ENCODE data around the gene ZNF224. TPM values are rescaled to one million over a fixed set of nuclear protein-coding genes. Genes with fewer than 3 reads are reported as not detected.

ZNF224 gene
- 10 to 100 TPM; 13.4 to 14.6 TPM for total RNA-seq

DNA sequence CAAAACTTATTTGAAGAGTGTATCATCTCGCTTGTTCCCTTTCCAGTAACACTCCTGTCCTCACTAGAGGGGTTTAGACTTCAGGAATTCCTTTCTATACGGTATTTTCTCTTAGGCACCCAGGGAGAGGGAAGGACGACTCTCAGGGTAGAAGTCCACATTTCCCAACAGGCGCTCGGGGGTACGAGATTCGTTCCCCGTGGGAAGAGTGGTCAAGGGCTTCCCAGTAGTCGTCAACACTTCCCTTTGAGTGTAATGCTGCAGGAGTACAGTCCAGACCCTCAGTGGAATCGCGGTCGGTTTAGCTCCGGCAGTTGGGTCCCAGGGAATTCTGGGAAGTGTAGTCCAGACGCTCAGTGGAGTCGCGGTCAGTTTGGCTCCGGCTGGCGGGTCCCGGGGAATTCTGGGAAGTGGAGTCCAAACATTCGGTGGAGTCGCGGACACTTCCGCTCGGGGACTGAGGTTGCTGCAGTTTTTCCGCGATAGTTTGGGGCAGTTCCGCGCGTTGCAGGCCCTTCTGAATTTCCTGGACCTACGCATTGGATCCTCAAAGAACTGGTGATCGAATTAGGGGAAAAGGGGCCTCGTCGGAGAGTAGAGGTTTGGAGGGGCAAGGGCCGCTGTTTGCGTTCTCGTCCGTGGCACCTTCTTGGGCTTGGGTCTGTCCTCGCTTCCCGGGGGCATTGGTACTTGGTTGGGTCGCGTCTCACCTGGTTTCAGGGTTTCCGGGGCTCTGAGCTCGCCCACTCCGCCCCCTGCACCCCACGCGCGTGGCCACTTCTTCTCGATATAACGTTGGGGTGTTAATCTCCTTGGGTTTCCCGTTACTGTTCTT is at the start of gene ZNF224:
TSS of gene ZNF224 (plus strand) at position 431 of the 835 bp plus-strand sequence. CDS start 3,513 bp downstream, outside the sequence.
- peaks cover 25% of the 10 kb centered on the region for H3K36me3 Mint-ChIP-seq
- peak within 1 kb of the TSS; percentile 92 for H3K27ac Mint-ChIP-seq
- no peaks in the 10 kb centered on the region for H3K27me3 Mint-ChIP-seq
- peak; percentile 83 for DNase-seq
- H3K4me1 Mint-ChIP-seq: peaks cover 8% of the 10 kb centered on the region
- peak within 1 kb of the TSS; percentile 98 for H3K4me3 Mint-ChIP-seq
- H3K9me3 Mint-ChIP-seq: peaks cover 4% of the 10 kb centered on the region

DNA sequence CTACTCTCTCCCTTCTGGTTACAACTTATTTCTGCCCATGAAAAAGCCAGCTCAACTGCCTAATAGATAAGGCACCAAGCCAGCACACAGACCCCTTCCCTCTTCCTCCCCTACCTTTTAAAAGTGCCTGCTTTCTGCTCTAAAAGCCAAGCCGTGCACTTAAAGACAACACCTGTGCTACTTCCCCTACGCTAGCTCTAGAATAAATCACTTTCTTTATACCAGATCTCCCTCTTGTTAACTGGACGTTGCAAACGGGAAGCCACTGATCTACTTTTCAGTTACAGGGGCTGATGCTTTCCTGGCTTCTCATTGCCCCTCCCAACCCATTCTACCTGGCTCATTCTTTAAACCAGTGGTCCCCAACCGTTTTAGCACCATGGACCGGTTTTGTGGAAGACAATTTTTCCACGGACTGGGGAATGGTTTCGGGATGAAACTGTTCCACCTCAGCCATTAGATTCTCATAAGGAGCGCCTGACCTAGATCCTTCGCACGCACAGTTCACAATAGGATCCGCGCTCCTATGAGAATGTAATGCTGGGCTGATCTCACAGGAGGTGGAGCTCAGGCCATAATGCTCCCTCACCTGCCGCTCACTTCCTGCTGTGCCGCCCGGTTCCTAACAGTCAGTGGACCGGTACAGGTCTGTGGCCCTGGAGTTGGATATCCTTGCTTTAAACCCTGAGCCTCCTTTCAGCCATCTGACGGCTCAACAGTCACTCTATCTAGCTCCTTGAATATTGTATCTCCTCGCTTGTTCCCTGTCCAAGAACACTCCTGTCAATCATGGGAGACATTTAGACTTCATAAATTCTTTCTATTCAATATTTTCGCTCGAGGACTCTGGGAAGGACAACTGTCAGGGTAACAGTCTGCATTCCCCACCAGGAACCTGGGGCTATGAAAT is 43.2 kb upstream of the ZNF224 start:
- peak overlapping the region; percentile 89 for H3K4me3 Mint-ChIP-seq
- peaks cover 41% of the 10 kb centered on the region for H3K36me3 Mint-ChIP-seq
- no peaks in the 10 kb centered on the region for H3K27me3 Mint-ChIP-seq
- H3K27ac Mint-ChIP-seq: peak overlapping the region; percentile 86
- peak; percentile 28 for DNase-seq
- H3K4me1 Mint-ChIP-seq: peaks cover 20% of the 10 kb centered on the region
- peaks cover 39% of the 10 kb centered on the region for H3K9me3 Mint-ChIP-seq

DNA sequence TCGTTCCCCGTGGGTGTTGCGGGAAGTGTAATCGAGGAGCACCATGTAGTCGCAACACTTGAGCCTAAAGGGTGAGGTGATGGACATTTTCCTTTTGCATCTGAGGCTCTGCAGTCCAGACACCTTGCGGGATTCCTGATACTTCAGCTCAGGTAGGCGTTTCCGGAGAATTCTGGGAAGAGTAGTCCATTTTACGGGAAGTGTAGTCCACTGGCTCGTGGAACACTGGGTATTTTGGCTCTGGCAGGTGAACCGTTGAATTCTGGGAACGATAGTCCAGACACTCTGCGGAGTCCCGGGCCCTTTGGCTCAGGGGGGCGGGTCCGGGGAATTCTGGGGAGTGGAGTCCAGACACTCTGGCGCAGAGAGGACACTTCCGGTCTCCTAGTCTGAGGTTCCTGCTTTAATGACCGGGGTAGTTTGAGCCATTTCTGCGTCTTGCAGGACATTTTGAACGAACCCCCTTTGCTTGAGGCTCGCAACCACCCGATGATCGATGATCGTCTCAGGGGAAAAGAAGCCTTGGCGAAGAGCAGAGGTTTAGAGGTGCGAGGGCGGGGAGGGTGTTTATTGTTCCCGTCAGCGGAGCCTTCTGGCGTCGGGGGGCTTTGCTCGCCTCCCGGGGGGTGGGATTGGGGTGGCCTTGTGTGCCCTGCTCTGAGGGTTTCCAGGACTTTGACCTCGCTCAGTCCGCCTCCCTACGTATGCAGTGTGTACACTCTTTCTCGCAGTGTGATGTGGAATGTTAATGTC is 42.3 kb upstream of the ZNF224 start, which contains the start of gene ZNF223:
TSS of gene ZNF223 (plus strand) at position 387 of the 753 bp plus-strand sequence. CDS start 3,141 bp downstream, outside the sequence.
- no peaks in the 10 kb centered on the region for H3K27me3 Mint-ChIP-seq
- peak within 1 kb of the TSS; percentile 89 for H3K4me3 Mint-ChIP-seq
- H3K4me1 Mint-ChIP-seq: peaks cover 20% of the 10 kb centered on the region
- peaks cover 41% of the 10 kb centered on the region for H3K9me3 Mint-ChIP-seq
- peaks cover 47% of the 10 kb centered on the region for H3K36me3 Mint-ChIP-seq
- peak; percentile 49 for DNase-seq
- peak within 1 kb of the TSS; percentile 86 for H3K27ac Mint-ChIP-seq

DNA sequence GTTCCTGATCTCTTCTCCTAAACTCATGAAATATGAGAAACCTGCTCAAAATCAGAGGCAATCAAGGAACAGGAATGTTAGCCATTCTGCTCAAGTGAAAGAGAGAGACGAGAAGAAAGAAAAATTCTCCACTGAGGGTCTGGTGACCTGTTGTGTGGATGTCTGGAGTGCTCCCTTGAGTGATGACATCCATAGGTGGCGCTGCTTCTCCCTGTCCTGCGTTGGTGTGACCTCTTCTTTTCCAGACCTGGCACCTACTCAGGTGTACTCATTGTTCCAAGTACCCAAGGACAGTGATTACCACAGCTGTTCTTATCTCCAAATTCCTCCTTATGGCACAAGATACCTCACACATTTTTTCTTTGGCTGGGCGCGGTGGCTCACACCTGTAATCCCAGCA is 38.3 kb upstream of the ZNF224 start:
- Mint-ChIP-seq H3K4me3 (no peak overlapping the region), H3K9me3 (peaks cover 50% of the 10 kb centered on the region), H3K4me1 (peaks cover 15% of the 10 kb centered on the region), H3K27me3 (no peaks in the 10 kb centered on the region), H3K27ac (no peak overlapping the region), H3K36me3 (peaks cover 75% of the 10 kb centered on the region)
- no peak for DNase-seq

DNA sequence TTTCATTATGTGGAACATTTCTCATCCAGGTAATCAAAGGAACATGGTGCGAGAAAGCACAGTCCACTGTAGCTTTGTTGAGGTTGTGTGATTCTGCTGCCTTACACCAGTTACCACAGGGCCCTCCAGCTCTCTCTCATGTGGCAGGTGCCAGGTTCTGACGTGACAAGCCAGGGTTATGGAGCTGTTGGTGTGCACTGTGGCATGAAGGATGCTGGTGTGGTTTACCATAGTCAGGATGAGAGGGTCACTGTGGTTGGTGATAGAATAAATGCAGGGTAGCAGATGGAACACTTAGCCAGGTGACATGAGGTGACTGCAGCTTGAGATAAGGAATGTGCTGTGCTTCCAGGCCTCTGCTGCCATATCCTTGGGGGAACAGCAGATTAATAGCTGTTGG is 34.9 kb upstream of the ZNF224 start:
- Mint-ChIP-seq H3K36me3 (peaks cover 86% of the 10 kb centered on the region), H3K27ac (no peak overlapping the region), H3K9me3 (peaks cover 40% of the 10 kb centered on the region), H3K27me3 (no peaks in the 10 kb centered on the region), H3K4me3 (no peak overlapping the region), H3K4me1 (no peaks in the 10 kb centered on the region)
- no peak for DNase-seq

DNA sequence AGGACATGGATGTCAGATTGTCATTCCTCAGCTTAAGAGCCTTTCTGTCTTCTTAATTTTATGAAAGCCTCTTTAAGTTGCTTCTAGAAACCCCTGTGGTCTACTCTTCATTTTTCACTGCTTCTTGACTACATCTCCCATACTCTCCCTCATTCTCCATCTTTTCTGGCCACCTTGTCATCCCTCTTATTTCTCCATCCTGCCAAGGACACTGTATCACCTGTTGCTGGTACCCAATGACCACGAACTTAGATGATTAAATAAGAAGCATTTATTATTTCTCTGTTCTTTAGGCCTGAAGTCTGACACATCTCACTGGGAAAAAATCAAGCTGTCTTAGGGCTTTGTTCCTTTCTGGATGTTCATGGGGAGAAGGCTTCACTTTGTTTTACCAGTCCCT is 33.1 kb upstream of the ZNF224 start:
- peaks cover 83% of the 10 kb centered on the region for H3K36me3 Mint-ChIP-seq
- H3K27ac Mint-ChIP-seq: no peak overlapping the region
- H3K4me3 Mint-ChIP-seq: no peak overlapping the region
- no peaks in the 10 kb centered on the region for H3K27me3 Mint-ChIP-seq
- H3K4me1 Mint-ChIP-seq: no peaks in the 10 kb centered on the region
- peaks cover 38% of the 10 kb centered on the region for H3K9me3 Mint-ChIP-seq
- no peak for DNase-seq

DNA sequence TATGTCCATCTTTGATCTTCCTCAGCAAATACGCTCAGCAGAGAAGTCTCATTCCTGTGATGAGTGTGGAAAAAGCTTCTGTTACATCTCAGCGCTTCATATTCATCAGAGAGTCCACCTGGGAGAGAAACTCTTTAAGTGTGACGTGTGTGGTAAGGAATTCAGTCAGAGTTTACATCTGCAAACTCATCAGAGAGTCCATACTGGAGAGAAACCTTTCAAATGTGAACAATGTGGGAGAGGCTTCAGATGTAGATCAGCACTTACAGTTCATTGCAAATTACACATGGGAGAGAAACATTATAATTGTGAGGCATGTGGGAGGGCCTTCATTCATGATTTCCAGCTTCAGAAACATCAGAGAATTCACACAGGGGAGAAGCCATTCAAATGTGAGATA is 27.9 kb upstream of the ZNF224 start:
- H3K4me3 Mint-ChIP-seq: no peak overlapping the region
- peaks cover 1% of the 10 kb centered on the region for H3K4me1 Mint-ChIP-seq
- DNase-seq: no peak
- peaks cover 72% of the 10 kb centered on the region for H3K36me3 Mint-ChIP-seq
- no peaks in the 10 kb centered on the region for H3K27me3 Mint-ChIP-seq
- peaks cover 48% of the 10 kb centered on the region for H3K9me3 Mint-ChIP-seq
- H3K27ac Mint-ChIP-seq: no peak overlapping the region

DNA sequence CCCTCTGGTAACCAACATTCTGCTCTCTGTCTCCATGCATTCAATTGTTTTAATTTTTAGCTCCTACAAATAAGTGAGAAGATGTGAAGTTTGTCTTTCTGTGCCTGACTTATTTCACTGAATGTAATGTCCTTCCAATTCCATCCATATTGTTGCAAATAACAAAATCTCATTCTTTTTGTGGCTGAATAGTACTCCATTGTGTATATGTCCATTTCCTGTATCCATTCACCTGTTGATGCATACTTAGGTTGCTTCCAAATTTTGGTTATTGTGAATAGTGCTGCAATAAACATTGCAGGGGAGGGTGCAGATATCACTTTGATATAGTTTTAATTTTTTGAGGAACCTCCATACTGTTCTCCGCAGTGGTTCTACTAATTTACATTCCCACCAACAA is 24.7 kb upstream of the ZNF224 start:
- DNase-seq: no peak
- Mint-ChIP-seq H3K27ac (no peak overlapping the region), H3K36me3 (peaks cover 62% of the 10 kb centered on the region), H3K27me3 (no peaks in the 10 kb centered on the region), H3K4me3 (no peak overlapping the region), H3K4me1 (peaks cover 17% of the 10 kb centered on the region), H3K9me3 (peaks cover 51% of the 10 kb centered on the region)

DNA sequence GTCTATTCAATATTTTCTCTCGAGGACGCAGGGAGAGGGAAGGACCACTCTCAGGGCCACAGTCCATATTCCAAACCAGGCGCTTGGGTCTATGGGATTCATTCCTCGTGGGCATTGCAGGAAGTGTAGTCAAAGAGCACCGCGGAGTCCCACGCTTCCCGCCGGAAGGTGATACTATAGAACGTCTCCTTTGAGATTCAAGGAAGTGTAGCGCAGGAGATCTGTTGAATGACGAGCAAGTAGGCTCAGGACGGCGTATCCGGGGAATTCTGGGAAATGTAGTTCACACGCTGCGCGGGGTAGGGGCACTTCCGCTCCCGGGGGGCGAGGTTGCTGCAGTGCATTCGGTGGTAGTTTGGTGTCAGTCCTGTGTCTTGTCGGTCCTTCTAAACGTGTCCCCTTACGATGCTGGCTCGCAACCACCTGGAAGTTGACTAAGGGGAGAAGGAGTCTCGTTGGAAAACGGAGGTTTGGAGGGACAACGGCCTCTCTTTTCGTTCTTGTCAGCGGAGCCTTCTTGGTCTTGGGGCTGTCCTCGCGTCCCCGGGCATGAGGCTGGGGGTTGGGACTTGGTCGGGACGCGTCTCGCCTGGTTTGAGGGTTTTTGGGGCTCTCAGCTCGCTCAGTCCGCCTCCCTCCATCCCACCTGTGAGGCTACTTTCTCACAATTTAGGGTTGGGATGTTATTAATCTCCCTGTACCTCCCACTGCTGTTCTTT is 22.2 kb upstream of the ZNF224 start, which contains the start of gene ZNF284:
TSS of gene ZNF284 (plus strand) at position 336 of the 719 bp plus-strand sequence. CDS start 4,231 bp downstream, outside the sequence.
- peak; percentile 80 for DNase-seq
- Mint-ChIP-seq H3K27ac (peak within 1 kb of the TSS; percentile 84), H3K9me3 (peaks cover 33% of the 10 kb centered on the region), H3K36me3 (peaks cover 49% of the 10 kb centered on the region), H3K4me3 (peak within 1 kb of the TSS; percentile 91), H3K27me3 (no peaks in the 10 kb centered on the region), H3K4me1 (peaks cover 17% of the 10 kb centered on the region)

DNA sequence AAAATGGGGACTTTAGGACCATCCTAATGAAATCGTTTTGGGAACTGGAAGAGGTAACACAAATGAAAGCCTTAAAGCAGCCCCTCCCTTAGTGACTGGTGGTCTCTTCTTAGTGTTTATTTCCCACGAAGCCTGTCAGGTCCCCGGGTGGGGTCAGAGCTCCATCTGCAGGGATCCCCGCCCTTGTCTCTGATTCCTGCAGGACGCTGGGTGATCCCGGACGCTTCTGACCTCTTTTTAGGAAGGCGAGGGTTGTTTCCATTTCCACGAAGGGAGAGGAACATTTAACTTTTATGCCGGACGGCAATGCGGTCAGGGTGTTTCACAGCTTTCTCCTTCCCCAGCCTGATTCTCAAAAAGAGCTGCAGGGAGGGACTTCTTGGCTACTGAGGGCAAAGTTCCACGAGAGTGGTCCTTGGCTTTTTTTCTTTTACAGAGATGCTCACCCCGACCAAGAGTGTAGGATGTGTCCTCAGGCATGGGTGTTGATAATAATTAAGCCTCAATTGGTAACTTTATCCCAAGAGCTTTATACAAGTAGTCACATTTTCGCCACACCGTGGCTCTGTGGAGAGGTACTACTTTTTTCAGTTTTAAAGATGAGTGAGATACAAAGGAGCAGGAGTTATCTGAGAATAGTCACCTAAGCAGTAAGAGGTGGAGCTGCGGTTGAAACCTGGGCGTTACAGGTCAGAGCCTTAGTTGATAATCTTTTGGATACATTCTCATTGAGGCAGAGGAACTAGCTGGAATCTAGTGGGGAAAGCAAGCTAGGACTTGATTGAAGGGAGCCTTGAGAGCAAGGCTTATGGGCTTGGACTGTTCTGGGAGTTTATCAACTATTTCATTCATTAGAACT is 21.4 kb upstream of the ZNF224 start:
- DNase-seq: no peak
- peaks cover 48% of the 10 kb centered on the region for H3K36me3 Mint-ChIP-seq
- peaks cover 17% of the 10 kb centered on the region for H3K4me1 Mint-ChIP-seq
- H3K4me3 Mint-ChIP-seq: peak overlapping the region; percentile 91
- H3K27me3 Mint-ChIP-seq: no peaks in the 10 kb centered on the region
- H3K9me3 Mint-ChIP-seq: peaks cover 28% of the 10 kb centered on the region
- peak overlapping the region; percentile 84 for H3K27ac Mint-ChIP-seq

DNA sequence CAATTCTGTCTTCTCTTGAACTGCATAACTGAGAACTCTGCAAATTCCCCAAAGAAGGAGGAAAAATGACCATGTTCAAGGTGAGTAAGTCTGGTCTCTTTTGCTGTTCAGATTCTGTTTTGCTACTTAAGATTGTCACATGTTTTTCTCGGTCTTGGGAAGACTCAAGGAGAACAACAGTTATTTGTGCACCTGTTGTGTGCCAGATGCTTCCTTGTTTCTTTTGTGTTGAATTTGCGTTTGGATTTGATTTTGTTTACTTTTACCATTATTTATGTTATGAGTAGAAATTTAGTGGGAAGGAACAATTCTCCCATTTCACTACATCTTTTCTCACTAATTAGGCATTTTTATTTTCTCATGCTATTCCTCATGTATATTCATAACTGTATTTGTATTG is 17.8 kb upstream of the ZNF224 start:
- Mint-ChIP-seq H3K9me3 (peaks cover 11% of the 10 kb centered on the region), H3K4me1 (peaks cover 16% of the 10 kb centered on the region), H3K4me3 (no peak overlapping the region), H3K36me3 (peaks cover 43% of the 10 kb centered on the region), H3K27ac (no peak overlapping the region), H3K27me3 (no peaks in the 10 kb centered on the region)
- DNase-seq: no peak

DNA sequence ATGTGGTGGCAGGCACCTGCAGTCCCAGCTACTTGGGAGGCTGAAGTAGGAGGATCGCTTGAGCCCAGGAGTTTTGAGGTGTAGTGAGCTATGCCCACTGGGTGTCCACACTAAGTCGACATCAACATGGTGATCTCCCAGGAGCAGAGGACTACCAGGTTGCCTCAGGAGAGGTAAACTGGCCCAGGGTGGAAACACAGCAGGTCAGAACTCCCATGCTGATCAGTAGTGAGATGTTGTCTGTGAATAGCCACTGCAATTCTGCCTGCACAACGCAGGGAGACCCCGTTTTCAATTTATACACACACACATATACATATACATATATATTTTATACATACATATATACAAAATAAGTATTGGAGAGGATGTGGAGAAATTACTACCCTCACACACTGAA is 2.1 kb upstream of the ZNF224 start:
- no peak overlapping the region for H3K27ac Mint-ChIP-seq
- H3K27me3 Mint-ChIP-seq: no peaks in the 10 kb centered on the region
- DNase-seq: no peak
- no peaks in the 10 kb centered on the region for H3K9me3 Mint-ChIP-seq
- H3K36me3 Mint-ChIP-seq: peaks cover 10% of the 10 kb centered on the region
- peaks cover 5% of the 10 kb centered on the region for H3K4me1 Mint-ChIP-seq
- no peak overlapping the region for H3K4me3 Mint-ChIP-seq

DNA sequence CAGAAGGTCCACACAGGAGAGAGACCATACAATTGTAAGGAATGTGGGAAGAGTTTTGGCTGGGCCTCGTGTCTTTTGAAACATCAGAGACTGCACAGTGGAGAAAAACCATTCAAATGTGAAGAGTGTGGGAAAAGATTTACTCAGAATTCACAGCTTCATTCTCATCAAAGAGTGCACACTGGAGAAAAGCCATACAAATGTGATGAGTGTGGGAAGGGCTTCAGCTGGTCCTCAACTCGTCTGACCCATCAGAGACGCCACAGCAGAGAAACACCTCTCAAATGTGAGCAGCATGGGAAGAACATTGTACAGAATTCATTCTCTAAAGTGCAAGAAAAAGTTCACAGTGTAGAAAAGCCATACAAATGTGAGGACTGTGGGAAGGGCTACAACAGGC is 13.6 kb downstream of the ZNF224 start:
- H3K4me1 Mint-ChIP-seq: peaks cover 6% of the 10 kb centered on the region
- no peak for DNase-seq
- H3K9me3 Mint-ChIP-seq: peaks cover 63% of the 10 kb centered on the region

More for the DNA sequence above, 13.6 kb downstream of the ZNF224 start:
- H3K36me3 Mint-ChIP-seq: peaks cover 73% of the 10 kb centered on the region
- no peaks in the 10 kb centered on the region for H3K27me3 Mint-ChIP-seq
- no peak overlapping the region for H3K4me3 Mint-ChIP-seq
- no peak overlapping the region for H3K27ac Mint-ChIP-seq

Data from activated naive CD8-positive, alpha-beta T cell treated with anti-CD3 and anti-CD28 coated beads for 36 hours (primary cell).